ENCODE measurements around the gene DMAC2.
A peak's percentile ranks its signal among the peaks of the same experiment; 100 is the strongest.
"Not testable (repeated sequence)": the region's sequence is repeated elsewhere in the genome, so short reads cannot be mapped to it uniquely, and the experiment has no call there.

DMAC2 gene

GRCh38 chr19:41442473-41443355 lies 3.0 kb upstream of the DMAC2 start, which contains the start of gene ERICH4:
Gene ERICH4 (plus strand): TSS chr19:41443156. CDS start chr19:41443170, 14 bp downstream.
- DNase-seq: no peak

- DNase-seq: no peak
Measured at GRCh38 chr19:41441321-41441945, 1.7 kb upstream of the DMAC2 start.

GRCh38 chr19:41437944-41438574 lies 1.7 kb downstream of the DMAC2 start:
- DNase-seq: no peak

GRCh38 chr19:41436674-41436951 lies 3.1 kb downstream of the DMAC2 start:
- DNase-seq: no peak

- no peak for DNase-seq
Measured at GRCh38 chr19:41435936-41436673, 3.6 kb downstream of the DMAC2 start.

- not testable (repeated sequence) for DNase-seq
Measured at GRCh38 chr19:41435376-41435775, 4.3 kb downstream of the DMAC2 start.

- no peak for DNase-seq
Measured at GRCh38 chr19:41434450-41434849, 5.3 kb downstream of the DMAC2 start.

- DNase-seq: no peak
Measured at GRCh38 chr19:41433171-41433570, 6.5 kb downstream of the DMAC2 start.

- no peak for DNase-seq
Measured at GRCh38 chr19:41431426-41432386, 8.0 kb downstream of the DMAC2 start.

- DNase-seq: no peak
Measured at GRCh38 chr19:41430922-41431321, 8.8 kb downstream of the DMAC2 start.

- no peak for DNase-seq
Measured at GRCh38 chr19:41428481-41428859, 11.2 kb downstream of the DMAC2 start.

- DNase-seq: no peak
Measured at GRCh38 chr19:41427647-41428480, 11.8 kb downstream of the DMAC2 start.

GRCh38 chr19:41426952-41427646 lies 12.6 kb downstream of the DMAC2 start, which contains the start of gene B3GNT8:
Gene B3GNT8 (minus strand): TSS chr19:41427374. CDS start chr19:41426778, 596 bp downstream.
- peak; percentile 18 for DNase-seq

- DNase-seq: no peak
Measured at GRCh38 chr19:41426116-41426841, 13.4 kb downstream of the DMAC2 start.

- DNase-seq: no peak
Measured at GRCh38 chr19:41425174-41426115, 14.3 kb downstream of the DMAC2 start.

- no peak for DNase-seq
Measured at GRCh38 chr19:41424335-41425173, 15.2 kb downstream of the DMAC2 start.

- DNase-seq: no peak
Measured at GRCh38 chr19:41422955-41423354, 16.8 kb downstream of the DMAC2 start.

Measured in NCI-H748 treated with DMSO at 0.1 percent for 48 hours (cell line).